Dermis microvascular lymphatic vessel endothelial cell (primary cell): ENCODE measurements around the gene NR2C2AP. TPM values are rescaled to one million over a fixed set of nuclear protein-coding genes. Genes with fewer than 3 reads are reported as not detected.

Source experiments
- DNase-seq, 2 donors: peaks; one replicate each; pipeline versions ENCODE4 v3.0.0 to v3.0.0-alpha.2; 2010; ENCODE audit warnings: low read depth in 2 of 2
- total RNA-seq: library from RNA; depleted of rRNA; stranded (reverse); fragments of >200 nt; gene quantifications from 2 replicates; pipeline ENCODE4 v1.2.1, GENCODE V29; 2014

Gene NR2C2AP
- total RNA-seq, 1 donor from 2014 or later = 8.1 TPM

GRCh38 chr19:19215792-19216191 lies 12.6 kb upstream of the NR2C2AP start:
- no peak for DNase-seq

GRCh38 chr19:19214892-19215291 lies 11.7 kb upstream of the NR2C2AP start:
- peak in 1 of 2 donors; percentile 59 for DNase-seq

GRCh38 chr19:19214159-19214490 lies 10.9 kb upstream of the NR2C2AP start:
- DNase-seq = no peak

GRCh38 chr19:19213426-19214158 lies 10.4 kb upstream of the NR2C2AP start:
- DNase-seq = no peak

- no peak for DNase-seq
Measured at GRCh38 chr19:19212916-19213315, 9.7 kb upstream of the NR2C2AP start.

GRCh38 chr19:19211499-19212420 lies 8.5 kb upstream of the NR2C2AP start, which contains the start of gene NCAN:
TSS of gene NCAN (plus strand) at chr19:19211958. CDS start at chr19:19216954, 4,996 bp downstream.
- DNase-seq = no peak

- no peak for DNase-seq
Measured at GRCh38 chr19:19209372-19209771, 6.2 kb upstream of the NR2C2AP start.

GRCh38 chr19:19207637-19208572 lies 4.7 kb upstream of the NR2C2AP start:
- no peak for DNase-seq

- DNase-seq = no peak
Measured at GRCh38 chr19:19206938-19207337, 3.7 kb upstream of the NR2C2AP start.

- no peak for DNase-seq
Measured at GRCh38 chr19:19205416-19206410, 2.5 kb upstream of the NR2C2AP start.

GRCh38 chr19:19204181-19204580 lies 967 bp upstream of the NR2C2AP start:
- DNase-seq = no peak

GRCh38 chr19:19202707-19203011 lies 555 bp downstream of the NR2C2AP start:
- DNase-seq = no peak

- no peak for DNase-seq
Measured at GRCh38 chr19:19201697-19202630, 1.2 kb downstream of the NR2C2AP start.

- DNase-seq = no peak
Measured at GRCh38 chr19:19193926-19194325, 9.3 kb downstream of the NR2C2AP start.

- peak in 1 of 2 donors; percentile 61 for DNase-seq
Measured at GRCh38 chr19:19192910-19193423, 10.2 kb downstream of the NR2C2AP start.

GRCh38 chr19:19192078-19192882 lies 10.9 kb downstream of the NR2C2AP start, which contains the start of the genes BORCS8 and RFXANK:
TSS of gene BORCS8 (minus strand) at chr19:19192152. CDS start at chr19:19192117, 35 bp downstream.
TSS of gene RFXANK (plus strand) at chr19:19192258. CDS start at chr19:19193947, 1,689 bp downstream.
- peak; percentile 93 to 99 for DNase-seq

- DNase-seq = no peak
Measured at GRCh38 chr19:19191768-19192077, 11.5 kb downstream of the NR2C2AP start.

GRCh38 chr19:19186742-19187141 lies 16.5 kb downstream of the NR2C2AP start:
- DNase-seq = no peak
